Esophagus squamous epithelium (tissue), 4 donors: ENCODE measurements around the gene KLK11.

Experiments used
- POLR2A ChIP-seq, 4 donors: fragments of 450-650 bp; IDR thresholded peaks; one replicate each; pipeline ENCODE4 v1.6.1; 2017; ENCODE audit warnings: antibody characterized with exemption in 4 of 4, mild to moderate bottlenecking in 4 of 4, moderate library complexity in 3 of 4
- TF ChIP-seq, protein P1 (sequence below), 6 experiments: fragments of 450-650 bp in 4 of 6; fragments of 200-600 bp in 2 of 6; sonication (generic) in 2 of 6; IDR thresholded peaks; one replicate each; pipeline ENCODE4 v1.5.1; 2016 to 2019; ENCODE audit warnings: antibody characterized with exemption in 6 of 6, mild to moderate bottlenecking in 4 of 6, moderate library complexity in 4 of 6

DNA sequence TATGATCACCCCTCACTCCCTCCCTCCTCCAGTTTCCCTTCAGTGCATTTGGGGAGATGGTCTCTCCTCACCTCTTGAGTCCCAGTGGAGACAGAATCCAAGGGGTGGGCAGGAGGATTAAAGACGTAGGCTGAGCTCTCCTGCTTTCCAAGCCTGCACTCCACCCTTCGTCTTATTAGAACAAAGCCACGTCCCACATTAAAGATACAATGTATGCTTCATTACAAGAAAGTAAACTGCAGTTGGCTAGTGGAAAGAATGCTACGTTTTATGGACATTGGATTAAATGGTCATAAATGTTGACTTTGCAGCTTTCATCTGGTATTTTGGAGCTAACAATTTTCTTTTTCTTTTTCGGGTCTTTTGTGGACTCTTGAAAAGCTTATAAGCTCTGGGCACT, 1.5 kb upstream of the KLK11 start:
- no peak for TF ChIP-seq POLR2A (IDR thresholded peaks at IDR 0.05)
- TF ChIP-seq, protein P1, sequence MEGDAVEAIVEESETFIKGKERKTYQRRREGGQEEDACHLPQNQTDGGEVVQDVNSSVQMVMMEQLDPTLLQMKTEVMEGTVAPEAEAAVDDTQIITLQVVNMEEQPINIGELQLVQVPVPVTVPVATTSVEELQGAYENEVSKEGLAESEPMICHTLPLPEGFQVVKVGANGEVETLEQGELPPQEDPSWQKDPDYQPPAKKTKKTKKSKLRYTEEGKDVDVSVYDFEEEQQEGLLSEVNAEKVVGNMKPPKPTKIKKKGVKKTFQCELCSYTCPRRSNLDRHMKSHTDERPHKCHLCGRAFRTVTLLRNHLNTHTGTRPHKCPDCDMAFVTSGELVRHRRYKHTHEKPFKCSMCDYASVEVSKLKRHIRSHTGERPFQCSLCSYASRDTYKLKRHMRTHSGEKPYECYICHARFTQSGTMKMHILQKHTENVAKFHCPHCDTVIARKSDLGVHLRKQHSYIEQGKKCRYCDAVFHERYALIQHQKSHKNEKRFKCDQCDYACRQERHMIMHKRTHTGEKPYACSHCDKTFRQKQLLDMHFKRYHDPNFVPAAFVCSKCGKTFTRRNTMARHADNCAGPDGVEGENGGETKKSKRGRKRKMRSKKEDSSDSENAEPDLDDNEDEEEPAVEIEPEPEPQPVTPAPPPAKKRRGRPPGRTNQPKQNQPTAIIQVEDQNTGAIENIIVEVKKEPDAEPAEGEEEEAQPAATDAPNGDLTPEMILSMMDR (IDR thresholded peaks at IDR 0.05): no peak
